Measurements from ENCODE around the gene PRICKLE4.

The PRICKLE4 gene

GRCh38 chr6:41744236-41744787 is 36.3 kb upstream of the PRICKLE4 start:
- no peak for DNase-seq (ENCODE audit: low read depth)

GRCh38 chr6:41746107-41746506 is 34.5 kb upstream of the PRICKLE4 start:
- DNase-seq (ENCODE audit: low read depth): no peak

- DNase-seq (ENCODE audit: low read depth): no peak
Measured at GRCh38 chr6:41747256-41748101, 33.1 kb upstream of the PRICKLE4 start, which contains the start of gene PGC. Gene PGC, minus strand, starts transcription at chr6:41747397. Its CDS starts 63 bp downstream, at chr6:41747334.

- DNase-seq (ENCODE audit: low read depth): no peak
Measured at GRCh38 chr6:41748102-41748477, 32.5 kb upstream of the PRICKLE4 start.

- no peak for DNase-seq (ENCODE audit: low read depth)
Measured at GRCh38 chr6:41748542-41748941, 32.0 kb upstream of the PRICKLE4 start.

GRCh38 chr6:41750374-41750773 is 30.2 kb upstream of the PRICKLE4 start:
- DNase-seq (ENCODE audit: low read depth): no peak

GRCh38 chr6:41755895-41756294 is 24.7 kb upstream of the PRICKLE4 start:
- DNase-seq (ENCODE audit: low read depth): no peak

- no peak for DNase-seq (ENCODE audit: low read depth)
Measured at GRCh38 chr6:41756354-41756753, 24.2 kb upstream of the PRICKLE4 start.

GRCh38 chr6:41757271-41757670 is 23.3 kb upstream of the PRICKLE4 start:
- DNase-seq (ENCODE audit: low read depth): no peak

- DNase-seq (ENCODE audit: low read depth): peak; percentile 32
Measured at GRCh38 chr6:41757931-41758640, 22.5 kb upstream of the PRICKLE4 start.

- DNase-seq (ENCODE audit: low read depth): no peak
Measured at GRCh38 chr6:41758641-41759035, 21.9 kb upstream of the PRICKLE4 start.

GRCh38 chr6:41759106-41759904 is 21.3 kb upstream of the PRICKLE4 start:
- DNase-seq (ENCODE audit: low read depth): no peak

GRCh38 chr6:41759905-41760579 is 20.5 kb upstream of the PRICKLE4 start:
- no peak for DNase-seq (ENCODE audit: low read depth)

GRCh38 chr6:41763470-41763869 is 17.1 kb upstream of the PRICKLE4 start:
- DNase-seq (ENCODE audit: low read depth): no peak

- peak; percentile 27 for DNase-seq (ENCODE audit: low read depth)
Measured at GRCh38 chr6:41766043-41766664, 14.4 kb upstream of the PRICKLE4 start.

- peak; percentile 95 for DNase-seq (ENCODE audit: low read depth)
Measured at GRCh38 chr6:41767112-41767833, 13.3 kb upstream of the PRICKLE4 start.

- DNase-seq (ENCODE audit: low read depth): no peak
Measured at GRCh38 chr6:41768545-41769308, 11.9 kb upstream of the PRICKLE4 start.

GRCh38 chr6:41769376-41769775 is 11.2 kb upstream of the PRICKLE4 start:
- no peak for DNase-seq (ENCODE audit: low read depth)

- DNase-seq (ENCODE audit: low read depth): no peak
Measured at GRCh38 chr6:41770381-41771057, 10.1 kb upstream of the PRICKLE4 start.
